Activated T-cell treated with anti-CD3 and anti-CD28 coated beads, Interleukin-2, amount 50 U/mL, for 72 hours (primary cell): ENCODE data around the gene GFER. TPM values are rescaled to one million over a fixed set of nuclear protein-coding genes. Genes with fewer than 3 reads are reported as not detected.
"Not testable (repeated sequence)": the region's sequence is repeated elsewhere in the genome, so short reads cannot be mapped to it uniquely, and the experiment has no call there.

Experiments used
- ATAC-seq, 2 donors: fragments of 150-1000 bp; cut with Tn5 transposase; replicated peaks in 1 of 2; 2 replicates each; pipeline ENCODE4 v1.10.0; 2021; ENCODE audit warnings: moderate library complexity in 2 of 2, mild to moderate bottlenecking in 1 of 2
- DNase-seq, 2 donors: peaks; one replicate each; pipeline ENCODE4 v3.0.0; 2021 to 2022; ENCODE audit warnings: mixed read lengths in 1 of 2
- H3K27ac Mint-ChIP-seq: one replicate; pipeline ENCODE4 v1.8.0; 2022; ENCODE audit warnings: mild to moderate bottlenecking, moderate library complexity, mixed read lengths
- H3K27me3 Mint-ChIP-seq: one replicate; pipeline ENCODE4 v1.8.0; 2022; ENCODE audit warnings: low read depth, mixed read lengths
- H3K36me3 Mint-ChIP-seq, 2 donors: one replicate each; pipeline ENCODE4 v1.8.0; 2022; ENCODE audit warnings: mixed read lengths in 2 of 2, mild to moderate bottlenecking in 1 of 2; ENCODE audit not compliant: insufficient read depth in 2 of 2
- H3K4me1 Mint-ChIP-seq: one replicate; pipeline ENCODE4 v1.8.0; 2022; ENCODE audit warnings: low read depth, mixed read lengths
- H3K4me3 Mint-ChIP-seq, 2 donors: one replicate each; pipeline ENCODE4 v1.8.0; 2022; ENCODE audit warnings: mild to moderate bottlenecking in 2 of 2, mixed read lengths in 2 of 2, moderate library complexity in 2 of 2
- H3K9me3 Mint-ChIP-seq, 2 donors: one replicate each; pipeline ENCODE4 v1.8.0; 2022; ENCODE audit warnings: mixed read lengths in 2 of 2
- total RNA-seq, 2 donors: library from RNA; stranded (reverse); gene quantifications; one replicate each; pipeline ENCODE4 v1.2.3, GENCODE V29; 2022

GFER gene
- total RNA-seq = 10 to 100 TPM; 41.4 to 49.3 TPM

- peak; percentile 86 to 88 for DNase-seq
- Mint-ChIP-seq H3K4me1 (peaks cover 32% of the 10 kb centered on the region), H3K36me3 (peaks cover 0 to 4% of the 10 kb centered on the region in 2 donors), H3K4me3 (peak within 1 kb of the TSS; percentile 85 to 89), H3K27ac (no peak within 1 kb of the TSS), H3K9me3 (no peaks in the 10 kb centered on the region), H3K27me3 (peaks cover 33% of the 10 kb centered on the region)
- peak; percentile 85 to 91 for ATAC-seq
These were observed at the start of gene GFER for GRCh38 chr16:1983544-1984346. Gene GFER (plus strand): TSS chr16:1984193. CDS start chr16:1984219, 26 bp downstream.

DNA sequence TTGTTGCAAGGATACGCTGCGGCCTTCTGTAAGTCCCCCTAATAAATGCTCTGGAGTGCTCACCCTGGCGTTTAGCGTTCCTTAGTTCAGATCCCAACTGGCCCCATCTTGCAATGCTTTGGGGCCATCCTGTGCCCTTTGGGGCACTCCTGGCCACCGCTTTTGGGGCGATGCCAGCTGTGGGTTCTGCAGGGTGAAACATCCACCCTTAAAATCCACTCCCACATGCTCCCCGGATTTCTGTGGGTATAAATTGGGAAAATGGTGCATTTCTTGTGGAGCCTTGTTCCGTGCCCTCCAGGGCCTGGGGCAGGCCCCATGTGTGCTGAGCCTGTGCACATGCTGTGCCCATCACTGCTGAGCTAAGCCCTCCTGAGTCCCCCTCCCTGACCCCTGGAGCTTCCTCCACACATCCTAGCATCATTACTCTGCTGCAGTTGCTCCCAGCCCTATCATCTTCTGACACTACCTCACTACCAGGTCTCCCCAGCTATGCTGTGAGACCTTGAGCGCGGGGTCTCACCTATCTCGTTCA lies 47.0 kb upstream of the GFER start:
- DNase-seq (no peak), ATAC-seq (no peak)
- Mint-ChIP-seq H3K36me3 (no peaks in the 10 kb centered on the region), H3K4me1 (peaks cover 8% of the 10 kb centered on the region), H3K27ac (no peak overlapping the region), H3K9me3 (no peaks in the 10 kb centered on the region), H3K27me3 (no peaks in the 10 kb centered on the region), H3K4me3 (no peak overlapping the region)

DNA sequence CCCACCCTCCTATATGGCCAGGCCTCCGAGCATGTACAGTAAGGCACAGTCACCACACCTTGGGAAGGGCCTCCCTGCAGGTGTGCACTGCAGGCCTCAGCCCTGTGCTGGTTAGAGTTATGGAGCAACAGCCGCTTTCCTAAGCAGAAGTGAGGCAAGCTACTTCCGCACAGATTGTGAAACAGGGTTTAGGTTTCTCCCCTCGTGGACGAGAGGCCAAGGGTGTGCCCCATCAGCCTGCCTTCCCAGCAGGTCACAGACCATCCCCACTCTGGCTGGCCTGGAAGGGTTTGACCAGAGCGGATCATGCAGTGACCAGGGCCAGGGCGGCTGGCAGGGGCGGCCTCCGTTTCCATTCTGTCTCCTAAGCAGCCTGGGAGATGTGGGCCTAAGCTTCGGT lies 45.7 kb upstream of the GFER start:
- no peaks in the 10 kb centered on the region for H3K9me3 Mint-ChIP-seq
- peaks cover 12% of the 10 kb centered on the region for H3K4me1 Mint-ChIP-seq
- H3K27me3 Mint-ChIP-seq = no peaks in the 10 kb centered on the region
- no peak for DNase-seq
- H3K4me3 Mint-ChIP-seq = no peak overlapping the region
- no peak for ATAC-seq
- H3K36me3 Mint-ChIP-seq = peaks cover 2% of the 10 kb centered on the region in 2 donors
- no peak overlapping the region for H3K27ac Mint-ChIP-seq

DNA sequence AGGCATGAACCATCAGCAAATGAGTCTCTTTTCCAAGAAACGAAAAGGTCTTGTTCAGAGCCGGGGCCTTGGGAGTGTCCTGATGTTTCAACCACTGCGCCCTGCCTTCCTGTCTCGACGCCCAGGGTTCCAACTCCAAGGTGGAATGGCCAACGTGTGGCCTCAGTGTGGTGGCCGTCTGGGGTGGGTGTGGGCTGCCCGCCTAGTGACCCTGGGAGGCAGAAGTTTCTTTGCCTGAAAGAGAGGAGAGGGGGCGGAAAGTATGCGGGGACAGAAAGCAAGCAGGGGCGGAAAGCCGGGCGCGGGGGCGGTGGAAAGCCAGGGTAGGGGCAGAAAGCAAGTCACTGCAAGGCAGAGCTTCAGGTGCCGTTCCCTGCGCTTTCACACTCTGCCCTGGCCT lies 45.1 kb upstream of the GFER start:
- Mint-ChIP-seq H3K9me3 (no peaks in the 10 kb centered on the region), H3K36me3 (peaks cover 2% of the 10 kb centered on the region in 2 donors), H3K27ac (no peak overlapping the region), H3K4me1 (peaks cover 17% of the 10 kb centered on the region), H3K4me3 (no peak overlapping the region), H3K27me3 (no peaks in the 10 kb centered on the region)
- ATAC-seq (no peak), DNase-seq (no peak)

- not testable (repeated sequence) for ATAC-seq, H3K4me3 Mint-ChIP-seq, H3K9me3 Mint-ChIP-seq, H3K36me3 Mint-ChIP-seq, DNase-seq, H3K27me3 Mint-ChIP-seq, H3K27ac Mint-ChIP-seq
- H3K4me1 Mint-ChIP-seq = peaks cover 26% of the 10 kb centered on the region
These were observed 44.2 kb upstream of the GFER start for GRCh38 chr16:1939833-1940232.

DNA sequence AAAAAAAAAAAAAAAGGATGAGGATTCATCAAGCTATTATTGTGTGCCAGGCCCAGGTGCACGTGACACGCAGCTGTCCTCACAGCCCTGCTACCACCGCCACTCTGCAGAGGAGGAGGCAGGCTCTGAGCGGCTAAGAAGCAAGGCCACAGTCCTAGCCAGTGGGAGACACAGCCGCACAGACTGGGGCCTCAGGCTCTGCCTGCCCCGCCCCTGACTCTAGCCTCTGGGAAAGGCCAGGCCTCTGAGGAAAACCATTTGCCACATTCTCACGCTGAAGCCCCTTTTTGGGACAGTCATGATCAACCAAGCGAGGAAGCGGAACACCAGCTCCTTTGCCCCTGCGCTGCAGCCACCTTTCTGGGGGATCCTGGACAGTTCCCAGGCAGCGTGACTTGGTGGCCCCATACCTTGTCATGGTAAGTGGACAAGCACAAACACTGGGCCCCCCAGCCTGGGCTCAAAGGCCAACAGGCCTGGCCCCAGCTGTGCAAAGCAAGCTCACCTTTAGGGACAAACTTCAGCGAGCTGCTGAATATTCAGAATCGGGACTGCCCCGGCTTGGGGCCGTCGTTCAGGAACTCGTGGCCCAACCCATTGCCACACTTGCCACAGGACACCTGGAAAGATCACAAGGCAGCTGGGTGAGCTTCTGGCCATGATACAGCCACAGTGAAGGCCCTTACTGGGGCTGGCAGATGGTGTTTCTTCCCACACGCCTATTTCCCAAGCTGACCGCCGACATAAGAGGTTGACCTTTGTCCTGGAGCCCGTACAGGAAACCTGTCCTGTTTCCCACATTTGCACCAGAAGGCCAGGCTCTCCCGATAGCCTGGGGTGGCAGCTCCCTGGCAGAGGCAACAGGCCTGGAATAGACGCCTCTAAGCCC lies 43.5 kb upstream of the GFER start:
- Mint-ChIP-seq H3K27ac (no peak overlapping the region), H3K4me1 (peaks cover 29% of the 10 kb centered on the region), H3K4me3 (no peak overlapping the region), H3K27me3 (no peaks in the 10 kb centered on the region), H3K9me3 (no peaks in the 10 kb centered on the region), H3K36me3 (peaks cover 2% of the 10 kb centered on the region in 2 donors)
- DNase-seq (no peak), ATAC-seq (no peak)

GRCh38 chr16:1941162-1942046 lies 42.6 kb upstream of the GFER start:
- peak overlapping the region; percentile 98 for H3K4me3 Mint-ChIP-seq
- H3K27me3 Mint-ChIP-seq = no peaks in the 10 kb centered on the region
- peaks cover 2% of the 10 kb centered on the region in 2 donors for H3K36me3 Mint-ChIP-seq
- ATAC-seq = no peak
- H3K27ac Mint-ChIP-seq = no peak overlapping the region
- H3K9me3 Mint-ChIP-seq = no peaks in the 10 kb centered on the region
- no peak for DNase-seq
- H3K4me1 Mint-ChIP-seq = peaks cover 31% of the 10 kb centered on the region

DNA sequence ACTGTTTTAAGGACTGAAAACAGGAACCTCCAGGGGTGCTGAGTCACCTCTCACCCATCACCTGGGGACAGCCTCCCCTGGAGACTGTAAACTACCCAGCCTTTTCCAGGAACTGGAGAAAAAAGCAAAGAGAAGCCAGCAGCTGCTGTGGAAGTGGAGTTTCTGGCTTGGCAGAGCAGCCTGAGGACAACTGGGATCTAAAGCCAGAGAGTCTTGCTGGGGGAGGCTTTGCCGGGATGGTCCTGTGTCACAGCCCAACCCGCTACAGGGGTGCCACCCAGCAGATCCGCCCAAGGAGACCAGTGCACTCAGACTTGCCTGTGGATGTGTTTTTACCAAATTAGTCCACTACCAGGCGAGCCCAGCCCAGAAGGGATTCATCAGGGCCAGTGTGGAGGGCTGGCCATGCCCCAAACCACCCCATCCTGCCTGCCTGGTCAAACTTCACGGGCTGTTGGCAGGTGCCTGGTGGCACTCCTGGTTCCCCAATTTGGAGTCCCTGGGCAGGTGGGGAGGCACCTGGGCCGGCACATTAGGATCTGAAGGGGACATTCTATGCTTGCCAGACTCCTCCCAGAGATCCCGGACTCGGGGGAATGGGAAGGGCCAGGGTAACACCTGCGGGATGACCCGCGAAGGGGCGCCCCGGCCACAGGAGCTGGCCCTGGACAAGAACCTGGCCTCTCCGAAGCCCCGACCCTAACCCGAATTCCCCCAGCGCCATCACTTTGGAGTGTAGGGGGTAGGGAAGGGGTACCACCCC lies 41.8 kb upstream of the GFER start:
- peak overlapping the region; percentile 98 for H3K4me3 Mint-ChIP-seq
- H3K9me3 Mint-ChIP-seq = no peaks in the 10 kb centered on the region
- peaks cover 2% of the 10 kb centered on the region in 2 donors for H3K36me3 Mint-ChIP-seq
- H3K4me1 Mint-ChIP-seq = peaks cover 31% of the 10 kb centered on the region
- no peaks in the 10 kb centered on the region for H3K27me3 Mint-ChIP-seq
- no peak overlapping the region for H3K27ac Mint-ChIP-seq
- ATAC-seq = no peak
- no peak for DNase-seq

DNA sequence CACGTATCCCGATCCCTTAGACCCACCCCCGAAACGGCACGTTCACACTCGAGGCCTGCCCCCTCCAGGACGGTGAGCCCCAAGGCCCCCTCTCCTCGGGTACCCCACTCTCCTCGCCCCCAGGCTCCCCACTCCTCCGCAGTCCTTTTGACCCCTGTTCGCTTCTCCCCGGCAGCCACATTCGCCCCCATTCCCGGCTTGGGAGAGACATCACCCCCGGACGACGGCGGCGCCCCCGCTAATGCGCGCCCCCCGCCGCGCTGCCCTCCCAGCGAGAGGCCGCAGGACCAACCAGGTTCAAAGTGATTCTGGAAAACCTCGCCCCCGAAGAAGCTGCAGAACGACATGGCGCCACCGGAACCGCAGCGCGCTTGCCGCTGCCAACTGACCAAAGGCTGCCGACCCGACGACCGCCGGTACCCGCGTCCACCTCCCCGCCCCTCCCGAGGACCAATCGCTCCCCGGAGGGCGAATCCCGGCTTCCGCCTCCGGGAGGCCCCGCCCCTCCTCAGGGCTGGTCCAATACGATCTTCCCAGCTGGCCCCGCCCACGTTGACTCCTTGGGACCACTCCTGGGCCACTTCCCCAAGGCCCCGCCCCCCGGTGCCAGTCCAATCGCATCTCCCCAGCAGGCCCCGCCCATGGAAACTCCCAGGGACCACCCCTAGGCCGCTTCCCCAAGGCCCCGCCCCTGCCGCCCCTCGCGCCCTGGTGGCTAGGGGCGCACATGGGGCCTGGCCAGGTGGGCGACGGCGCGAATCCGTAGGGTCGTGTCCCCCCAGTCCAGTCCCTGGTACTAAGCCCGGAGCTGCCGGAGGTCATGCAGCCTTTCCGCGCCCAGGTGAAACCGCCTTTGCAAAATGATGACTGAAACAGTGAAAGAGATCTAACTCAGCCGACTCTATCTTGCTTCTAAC lies 40.9 kb upstream of the GFER start, which contains the start of gene MSRB1:
TSS of gene MSRB1 (minus strand) at position 390 of the 917 bp plus-strand sequence. CDS start at position 347, 43 bp downstream.
- DNase-seq (peak; percentile 100), ATAC-seq (peak; percentile 94 to 95)
- peak within 1 kb of the TSS; percentile 98 for H3K4me3 Mint-ChIP-seq
- H3K27ac Mint-ChIP-seq = peak within 1 kb of the TSS; percentile 94
- no peaks in the 10 kb centered on the region for H3K9me3 Mint-ChIP-seq
- H3K4me1 Mint-ChIP-seq = peaks cover 31% of the 10 kb centered on the region
- no peaks in the 10 kb centered on the region for H3K27me3 Mint-ChIP-seq
- peaks cover 2% of the 10 kb centered on the region in 2 donors for H3K36me3 Mint-ChIP-seq

GRCh38 chr16:1944612-1945199 lies 39.3 kb upstream of the GFER start:
- ATAC-seq = no peak
- Mint-ChIP-seq H3K36me3 (peaks cover 2% of the 10 kb centered on the region in 2 donors), H3K27me3 (no peaks in the 10 kb centered on the region), H3K9me3 (no peaks in the 10 kb centered on the region), H3K27ac (peak overlapping the region; percentile 81), H3K4me1 (peaks cover 31% of the 10 kb centered on the region), H3K4me3 (peak overlapping the region; percentile 98)
- DNase-seq = no peak
